ENCODE measurements around the gene ZNF423. TPM values are rescaled to one million over a fixed set of nuclear protein-coding genes. Genes with fewer than 3 reads are reported as not detected.
A peak's percentile ranks its signal among the peaks of the same experiment; 100 is the strongest.

ZNF423 gene
- polyA plus RNA-seq, 1 donor from 2014 or later: 4.5 TPM

GRCh38 chr16:49849754-49850108, 6.2 kb downstream of the ZNF423 start:
- Histone ChIP-seq H3K9me2 (ENCODE audit: insufficient read depth, low read length) (no peaks in the 10 kb centered on the region), H4K20me1 (ENCODE audit: insufficient read depth) (no peaks in the 10 kb centered on the region), H3F3A (ENCODE audit: insufficient read depth, low read length, poor library complexity, severe bottlenecking) (peaks cover 6% of the 10 kb centered on the region), H3K4me3 (ENCODE audit: low read length) (peak overlapping the region; percentile 57), H3K27me3 (ENCODE audit: insufficient read depth, low read depth, low read length) (peaks cover 6% of the 10 kb centered on the region), H2AFZ (ENCODE audit: low read depth, low read length) (no peak overlapping the region), H3K36me3 (ENCODE audit: insufficient read depth, low read length) (no peaks in the 10 kb centered on the region), H3K4me2 (ENCODE audit: low read length) (peak overlapping the region; percentile 83), H3K9ac (ENCODE audit: low read length) (peak overlapping the region; percentile 55), H3K9me3 (ENCODE audit: low read length) (no peaks in the 10 kb centered on the region), H3K27ac (ENCODE audit: low read length) (peak overlapping the region; percentile 76), H3K79me2 (replicated peaks; ENCODE audit: insufficient read depth, low read length) (peaks cover 86% of the 10 kb centered on the region)
- TF ChIP-seq SMC3 (conservative IDR thresholded peaks at IDR 0.05; ENCODE audit: poor library complexity) (no peak), RAD21 (conservative IDR thresholded peaks at IDR 0.05) (no peak), MXI1 (conservative IDR thresholded peaks at IDR 0.05; ENCODE audit: poor library complexity, severe bottlenecking) (no peak), TAF1 (IDR thresholded peaks at IDR 0.05; ENCODE audit: low read depth) (no peak), EZH2 (IDR thresholded peaks at IDR 0.05; ENCODE audit: borderline replicate concordance, insufficient read depth, low read length, poor library complexity, severe bottlenecking) (no peak), POLR2AphosphoS5 (IDR thresholded peaks at IDR 0.05) (peak; percentile 98), CTCF (IDR thresholded peaks at IDR 0.05; ENCODE audit: poor library complexity, severe bottlenecking) (no peak), EP300 (conservative IDR thresholded peaks at IDR 0.05; ENCODE audit: poor library complexity, severe bottlenecking) (peak; percentile 97)
- TF ChIP-seq, protein P1, sequence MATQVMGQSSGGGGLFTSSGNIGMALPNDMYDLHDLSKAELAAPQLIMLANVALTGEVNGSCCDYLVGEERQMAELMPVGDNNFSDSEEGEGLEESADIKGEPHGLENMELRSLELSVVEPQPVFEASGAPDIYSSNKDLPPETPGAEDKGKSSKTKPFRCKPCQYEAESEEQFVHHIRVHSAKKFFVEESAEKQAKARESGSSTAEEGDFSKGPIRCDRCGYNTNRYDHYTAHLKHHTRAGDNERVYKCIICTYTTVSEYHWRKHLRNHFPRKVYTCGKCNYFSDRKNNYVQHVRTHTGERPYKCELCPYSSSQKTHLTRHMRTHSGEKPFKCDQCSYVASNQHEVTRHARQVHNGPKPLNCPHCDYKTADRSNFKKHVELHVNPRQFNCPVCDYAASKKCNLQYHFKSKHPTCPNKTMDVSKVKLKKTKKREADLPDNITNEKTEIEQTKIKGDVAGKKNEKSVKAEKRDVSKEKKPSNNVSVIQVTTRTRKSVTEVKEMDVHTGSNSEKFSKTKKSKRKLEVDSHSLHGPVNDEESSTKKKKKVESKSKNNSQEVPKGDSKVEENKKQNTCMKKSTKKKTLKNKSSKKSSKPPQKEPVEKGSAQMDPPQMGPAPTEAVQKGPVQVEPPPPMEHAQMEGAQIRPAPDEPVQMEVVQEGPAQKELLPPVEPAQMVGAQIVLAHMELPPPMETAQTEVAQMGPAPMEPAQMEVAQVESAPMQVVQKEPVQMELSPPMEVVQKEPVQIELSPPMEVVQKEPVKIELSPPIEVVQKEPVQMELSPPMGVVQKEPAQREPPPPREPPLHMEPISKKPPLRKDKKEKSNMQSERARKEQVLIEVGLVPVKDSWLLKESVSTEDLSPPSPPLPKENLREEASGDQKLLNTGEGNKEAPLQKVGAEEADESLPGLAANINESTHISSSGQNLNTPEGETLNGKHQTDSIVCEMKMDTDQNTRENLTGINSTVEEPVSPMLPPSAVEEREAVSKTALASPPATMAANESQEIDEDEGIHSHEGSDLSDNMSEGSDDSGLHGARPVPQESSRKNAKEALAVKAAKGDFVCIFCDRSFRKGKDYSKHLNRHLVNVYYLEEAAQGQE (IDR thresholded peaks at IDR 0.05; ENCODE audit: borderline replicate concordance): peak; percentile 80

- no peak overlapping the region for H2AFZ ChIP-seq (ENCODE audit: low read depth, low read length)
- peak overlapping the region; percentile 55 for H3K9ac ChIP-seq (ENCODE audit: low read length)
- H3K36me3 ChIP-seq (ENCODE audit: insufficient read depth, low read length): no peaks in the 10 kb centered on the region
- H4K20me1 ChIP-seq (ENCODE audit: insufficient read depth): no peaks in the 10 kb centered on the region
- H3F3A ChIP-seq (ENCODE audit: insufficient read depth, low read length, poor library complexity, severe bottlenecking): peaks cover 6% of the 10 kb centered on the region
- H3K9me3 ChIP-seq (ENCODE audit: low read length): no peaks in the 10 kb centered on the region
- H3K4me3 ChIP-seq (ENCODE audit: low read length): peak overlapping the region; percentile 57
- peaks cover 2% of the 10 kb centered on the region for H3K27me3 ChIP-seq (ENCODE audit: insufficient read depth, low read depth, low read length)
- H3K79me2 ChIP-seq (replicated peaks; ENCODE audit: insufficient read depth, low read length): peaks cover 85% of the 10 kb centered on the region
- TF ChIP-seq MXI1 (conservative IDR thresholded peaks at IDR 0.05; ENCODE audit: poor library complexity, severe bottlenecking) (no peak), POLR2AphosphoS5 (IDR thresholded peaks at IDR 0.05) (no peak), CTCF (IDR thresholded peaks at IDR 0.05; ENCODE audit: poor library complexity, severe bottlenecking) (no peak), EP300 (conservative IDR thresholded peaks at IDR 0.05; ENCODE audit: poor library complexity, severe bottlenecking) (no peak), SMC3 (conservative IDR thresholded peaks at IDR 0.05; ENCODE audit: poor library complexity) (no peak), TAF1 (IDR thresholded peaks at IDR 0.05; ENCODE audit: low read depth) (no peak), RAD21 (conservative IDR thresholded peaks at IDR 0.05) (no peak), EZH2 (IDR thresholded peaks at IDR 0.05; ENCODE audit: borderline replicate concordance, insufficient read depth, low read length, poor library complexity, severe bottlenecking) (no peak)
- TF ChIP-seq, protein P1 (IDR thresholded peaks at IDR 0.05; ENCODE audit: borderline replicate concordance): no peak
- no peaks in the 10 kb centered on the region for H3K9me2 ChIP-seq (ENCODE audit: insufficient read depth, low read length)
- peak overlapping the region; percentile 76 for H3K27ac ChIP-seq (ENCODE audit: low read length)
- H3K4me2 ChIP-seq (ENCODE audit: low read length): peak overlapping the region; percentile 83
Measured at GRCh38 chr16:49849037-49849753, 6.7 kb downstream of the ZNF423 start.
